HG03060 (cell line): ENCODE data around the gene APOH.

Source experiments
- ATAC-seq: cut with Tn5 transposase; IDR thresholded peaks from one replicate; pipeline ENCODE4 v1.9.1; 2021; ENCODE audit warnings: low read depth, moderate number of reproducible peaks; ENCODE audit not compliant: unreplicated experiment

The APOH gene

DNA sequence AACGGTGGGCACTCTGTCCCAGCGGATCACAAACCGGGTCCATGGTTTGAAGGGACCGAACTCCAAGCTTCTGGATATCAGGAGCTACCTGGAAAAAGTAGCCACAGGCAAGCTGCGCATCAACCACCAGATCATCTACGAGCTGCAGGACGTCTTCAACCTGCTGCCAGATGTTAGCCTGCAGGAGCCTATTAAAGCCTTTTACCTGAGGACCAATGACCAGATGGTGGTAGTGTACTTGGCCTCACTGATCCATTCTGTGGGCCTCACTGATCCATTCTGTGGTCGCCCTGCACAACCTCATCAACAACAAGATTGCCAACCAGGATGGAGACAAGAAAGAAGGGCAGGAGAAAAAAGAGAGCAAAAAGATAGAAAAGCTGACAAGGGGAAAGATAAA lies 31.0 kb downstream of the APOH start:
- ATAC-seq, result no peak

DNA sequence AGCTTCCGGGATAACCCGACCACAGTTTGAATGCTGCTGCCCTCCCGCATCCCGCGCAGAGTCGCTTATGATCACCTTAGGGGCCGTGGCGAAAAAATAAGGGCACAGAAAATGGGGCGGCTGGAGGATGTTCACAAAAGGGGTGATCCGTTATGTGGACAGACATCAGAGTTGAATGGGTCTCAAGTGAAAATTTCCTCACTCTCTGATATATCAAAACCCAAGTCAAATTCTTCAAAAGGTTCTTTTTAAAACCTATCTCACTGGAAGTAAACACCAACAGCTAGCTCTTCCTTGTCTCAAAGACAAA lies 36.9 kb downstream of the APOH start:
- ATAC-seq, result no peak

DNA sequence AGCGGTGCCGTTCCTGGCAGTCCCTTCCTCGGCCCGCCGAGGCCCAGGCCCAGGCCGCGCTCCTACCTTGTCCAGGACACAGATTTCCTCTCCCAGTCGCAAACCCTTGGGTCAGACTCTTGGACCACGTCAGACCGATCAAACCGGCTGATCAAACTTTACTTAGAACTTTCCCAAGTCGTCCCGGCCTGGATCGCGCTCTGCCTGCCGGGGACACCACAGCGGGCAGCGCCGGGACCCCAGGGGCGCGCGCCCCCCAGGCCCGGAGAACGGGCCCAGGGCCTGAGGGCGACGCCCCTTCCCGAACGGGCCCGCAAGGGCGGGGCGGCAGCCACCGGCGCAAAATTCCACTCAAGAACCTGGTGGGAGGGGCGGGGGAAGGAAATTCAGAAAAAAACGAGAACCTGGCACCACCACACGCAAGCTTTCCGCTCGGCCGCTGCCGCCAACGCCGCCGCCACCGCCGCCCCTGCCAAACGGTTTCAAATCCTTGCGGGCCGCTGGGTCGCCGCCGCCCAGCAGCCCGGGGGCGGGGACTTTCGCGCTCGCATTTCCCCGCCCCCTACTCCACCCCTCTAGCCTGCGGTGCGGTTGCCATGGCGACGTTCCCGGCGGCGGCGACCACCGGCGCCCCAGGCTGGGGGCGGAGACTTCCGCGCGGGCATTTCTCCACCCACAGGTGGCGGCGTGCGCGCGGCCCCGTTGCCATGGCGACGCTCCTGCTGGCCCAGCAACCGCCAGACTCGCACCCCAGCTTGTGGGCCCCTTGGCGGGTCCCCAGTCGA lies 37.4 kb downstream of the APOH start, which contains the start of gene CEP112:
Gene CEP112, minus strand, starts transcription at position 541 of the 785 bp plus-strand sequence.
- no peak for ATAC-seq

DNA sequence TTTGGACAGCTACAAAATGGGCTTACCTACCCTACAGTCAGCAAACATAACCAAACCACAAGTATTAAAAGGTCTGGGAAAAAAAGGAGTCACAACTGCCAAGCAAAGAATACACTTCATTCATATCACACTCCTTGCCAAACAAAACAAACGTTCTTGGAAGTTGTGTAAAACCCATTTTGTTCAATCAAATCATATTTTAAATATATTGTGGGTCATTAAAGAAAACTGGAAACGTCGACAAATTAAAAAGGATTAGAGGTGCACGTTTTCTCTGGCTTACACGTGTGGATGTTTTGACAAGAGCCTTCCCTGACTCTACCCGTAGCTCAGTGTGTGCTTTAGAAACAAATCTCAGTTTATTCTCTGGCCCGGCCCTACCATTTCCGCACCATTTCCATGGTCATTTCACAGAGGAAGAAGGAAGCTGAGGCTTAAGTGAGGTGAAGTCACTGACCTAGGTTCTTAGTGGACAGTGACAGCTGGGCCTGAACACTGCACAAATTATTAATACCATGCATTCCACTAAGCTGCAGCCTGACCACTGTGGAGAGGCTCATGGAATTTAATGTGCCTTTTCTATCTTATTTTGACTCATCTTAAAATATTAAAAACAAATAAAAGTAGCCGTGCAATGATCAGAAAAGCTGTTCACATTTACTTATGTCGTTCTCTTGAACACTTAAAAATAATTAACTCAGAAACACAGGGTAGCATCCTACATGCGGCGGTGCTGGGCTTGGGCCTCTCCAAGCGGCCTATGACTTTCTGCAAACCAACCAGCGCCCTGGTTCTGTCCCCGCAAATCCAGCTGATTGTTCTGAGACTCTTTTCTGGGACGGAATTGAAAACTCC lies 38.2 kb downstream of the APOH start:
- no peak for ATAC-seq

DNA sequence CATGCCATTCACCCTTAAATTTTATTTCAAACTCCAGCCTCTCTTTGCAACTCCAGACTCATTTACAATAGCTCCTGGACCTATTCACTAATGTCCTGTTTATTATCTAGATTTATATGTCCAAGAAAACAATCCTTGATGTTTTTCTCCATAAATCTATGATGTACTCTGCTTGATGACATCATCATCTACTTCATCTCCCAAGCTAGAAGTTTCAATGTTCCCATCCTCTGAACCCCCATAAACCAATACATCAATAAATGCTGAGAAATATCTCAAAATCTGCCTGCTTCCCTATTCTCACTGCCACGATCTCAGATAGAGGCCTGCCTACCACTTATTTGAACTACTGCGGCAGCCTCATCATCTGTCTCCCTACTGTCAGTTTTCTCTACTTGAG lies 41.5 kb downstream of the APOH start:
- no peak for ATAC-seq

DNA sequence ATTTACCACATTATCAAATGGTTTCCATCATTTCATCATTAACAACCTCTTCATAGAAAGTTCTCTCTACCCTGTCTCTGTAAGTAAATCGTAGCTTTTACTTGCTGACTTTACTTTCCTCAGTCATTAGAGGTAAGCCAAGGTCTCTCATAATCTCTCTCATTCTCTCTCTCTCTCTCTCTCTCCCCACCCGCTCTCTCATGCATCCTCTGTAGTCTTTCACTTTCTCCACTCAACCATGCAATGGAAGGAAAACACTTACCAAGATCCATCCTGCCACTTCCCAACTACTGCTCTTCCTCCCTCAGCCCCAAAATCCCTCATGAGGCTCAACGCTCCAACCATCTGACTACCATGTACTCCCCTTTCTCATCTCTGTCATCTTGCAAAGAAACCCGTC lies 43.4 kb downstream of the APOH start:
- ATAC-seq, result no peak

DNA sequence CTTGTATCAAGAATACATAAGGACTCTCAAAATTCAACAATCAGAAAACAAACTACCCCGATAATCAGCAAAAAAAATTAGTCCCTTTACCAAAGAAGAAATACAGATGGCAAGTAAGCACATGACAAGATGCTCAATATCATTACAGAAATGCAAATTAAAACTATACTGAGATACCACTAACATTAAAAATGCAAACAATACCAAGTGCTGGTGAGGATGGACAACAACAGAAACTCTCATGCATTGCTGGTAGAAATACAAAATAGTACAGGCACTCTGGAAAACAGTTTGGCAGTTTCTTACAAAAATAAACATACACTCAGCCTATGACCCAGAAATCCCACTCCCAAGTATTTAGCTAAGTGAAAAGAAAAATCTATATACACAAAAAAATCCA lies 44.8 kb downstream of the APOH start:
- ATAC-seq, result no peak

DNA sequence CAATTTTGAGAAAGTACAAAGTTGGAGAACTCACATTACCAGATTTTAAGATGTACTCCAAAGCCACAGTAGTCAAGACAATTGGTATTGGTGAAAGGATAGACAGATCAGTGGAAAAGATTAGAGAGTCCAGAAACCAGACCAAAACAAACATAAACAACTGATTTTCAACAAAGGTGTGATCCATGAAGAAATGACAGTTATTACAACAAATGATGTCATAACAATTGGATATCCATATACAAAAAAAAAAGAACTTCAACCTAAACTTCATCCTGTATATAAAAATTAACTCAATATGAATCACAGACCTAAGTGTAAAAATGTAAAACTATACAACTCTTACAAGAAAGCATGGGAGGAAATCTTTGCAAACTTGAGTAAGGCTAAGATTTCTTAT lies 45.7 kb downstream of the APOH start:
- no peak for ATAC-seq

DNA sequence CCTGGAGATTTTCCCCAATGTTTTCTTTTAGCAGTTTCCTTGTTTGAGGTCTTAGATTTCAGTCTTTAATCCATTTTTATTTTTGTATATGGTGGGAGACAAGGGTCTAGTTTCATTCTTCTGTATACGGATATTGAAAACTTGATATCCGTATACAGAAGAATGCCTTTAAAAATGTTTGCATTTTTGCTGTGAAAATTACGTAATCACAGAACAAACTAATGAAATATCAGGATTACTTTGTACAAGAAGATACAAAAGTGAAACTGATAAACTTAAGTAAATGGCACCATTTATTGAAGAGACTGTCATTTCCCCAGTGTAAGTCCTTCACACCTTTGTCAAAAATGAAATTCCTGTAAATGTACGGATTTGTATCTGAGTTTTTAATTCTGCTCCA lies 50.6 kb downstream of the APOH start:
- ATAC-seq, result no peak

DNA sequence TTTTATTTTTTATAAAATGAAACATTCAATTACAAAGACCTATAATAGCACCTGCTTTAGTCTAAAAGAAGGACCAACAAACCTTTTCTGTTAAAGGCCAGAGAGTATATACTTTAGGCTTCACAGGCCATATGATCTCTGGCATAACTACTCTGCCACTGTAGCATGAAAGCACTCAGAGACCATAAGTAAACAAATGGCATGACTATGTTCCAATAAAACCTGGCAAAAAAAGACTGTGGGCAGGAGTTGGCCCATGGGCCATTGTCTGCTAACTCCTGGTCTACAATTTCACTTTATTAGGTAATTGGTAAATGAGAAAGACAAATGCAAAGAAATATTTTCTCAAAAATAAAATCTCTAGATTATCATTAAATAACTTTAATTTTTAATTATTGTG lies 52.2 kb downstream of the APOH start:
- ATAC-seq, result no peak

DNA sequence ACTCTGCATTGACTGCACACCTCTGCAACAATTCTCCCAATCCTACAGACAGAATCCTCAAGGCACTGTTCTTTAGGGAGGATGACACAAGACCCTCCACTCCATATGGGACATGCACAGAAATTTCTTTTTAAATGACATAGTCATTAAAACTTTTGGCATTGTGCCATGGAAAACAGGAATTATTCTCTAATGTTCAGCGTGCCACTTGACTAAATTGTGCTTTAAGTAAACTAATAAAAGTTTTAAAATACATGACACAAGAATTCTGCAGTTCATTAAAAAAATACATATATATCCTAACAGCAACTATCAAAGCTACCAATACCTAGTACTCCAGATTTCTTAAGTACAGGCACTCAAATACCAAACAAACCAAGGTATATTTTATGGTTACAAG lies 53.3 kb downstream of the APOH start:
- ATAC-seq, result no peak

DNA sequence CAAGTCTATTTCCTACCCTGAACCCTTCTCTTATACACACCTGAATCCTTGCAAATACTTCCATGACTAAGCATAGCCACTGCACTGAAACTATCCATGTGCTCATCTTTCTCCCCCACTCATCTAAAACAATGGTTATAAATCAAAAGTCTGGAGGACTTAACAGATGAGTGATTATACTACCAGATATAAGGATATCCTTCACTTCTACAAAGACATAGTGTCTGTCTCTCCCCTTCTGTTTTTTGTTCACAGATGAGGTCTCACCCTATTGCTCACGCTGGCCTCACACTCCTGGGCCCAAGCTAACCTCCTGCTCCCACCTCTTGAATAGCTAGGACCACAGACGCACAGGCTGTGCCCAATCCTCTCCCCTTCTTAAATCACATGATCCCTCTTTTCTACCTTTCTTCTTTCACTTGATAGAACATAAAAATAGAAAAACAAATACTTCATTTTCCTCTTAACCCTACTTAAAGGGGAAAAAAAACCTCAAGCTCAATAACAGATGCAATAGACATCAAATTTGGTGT lies 56.5 kb downstream of the APOH start:
- ATAC-seq, result no peak

DNA sequence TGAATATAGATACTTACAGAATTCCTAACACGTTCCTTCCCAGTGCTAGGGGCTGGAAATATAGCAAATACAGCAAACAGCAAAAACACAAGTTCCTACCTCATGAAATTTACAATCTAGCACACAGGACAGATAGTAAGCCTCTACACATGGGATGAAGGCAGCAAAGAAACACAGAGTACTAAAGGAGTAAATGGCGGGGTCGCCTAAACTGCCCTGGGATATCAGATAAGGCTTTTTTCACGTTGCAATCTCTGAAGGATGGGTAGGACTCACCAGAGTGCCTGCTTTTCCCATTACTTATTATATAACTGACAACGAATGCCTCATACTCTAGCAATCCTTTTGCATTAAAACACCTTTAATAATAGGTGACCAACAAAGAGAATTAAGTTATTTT lies 57.1 kb downstream of the APOH start:
- no peak for ATAC-seq

DNA sequence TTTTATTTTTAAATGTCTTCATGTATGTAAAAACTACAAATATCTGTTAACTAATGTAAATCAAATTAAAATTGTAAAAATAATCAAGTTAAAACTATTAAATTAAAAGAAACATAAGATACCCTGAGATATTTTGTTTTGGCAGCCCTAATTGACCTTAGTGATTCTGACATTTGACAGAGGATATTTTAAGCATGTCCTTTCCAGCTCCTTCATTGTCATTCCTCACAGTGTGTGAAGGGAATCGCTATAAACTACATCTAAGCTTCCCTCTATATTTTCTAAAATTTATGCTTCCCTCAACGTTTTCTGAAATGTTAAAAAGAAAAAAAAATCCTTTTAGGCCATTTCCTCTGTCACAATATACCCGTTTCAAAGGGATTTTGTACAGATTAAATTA lies 57.5 kb downstream of the APOH start:
- ATAC-seq, result no peak

DNA sequence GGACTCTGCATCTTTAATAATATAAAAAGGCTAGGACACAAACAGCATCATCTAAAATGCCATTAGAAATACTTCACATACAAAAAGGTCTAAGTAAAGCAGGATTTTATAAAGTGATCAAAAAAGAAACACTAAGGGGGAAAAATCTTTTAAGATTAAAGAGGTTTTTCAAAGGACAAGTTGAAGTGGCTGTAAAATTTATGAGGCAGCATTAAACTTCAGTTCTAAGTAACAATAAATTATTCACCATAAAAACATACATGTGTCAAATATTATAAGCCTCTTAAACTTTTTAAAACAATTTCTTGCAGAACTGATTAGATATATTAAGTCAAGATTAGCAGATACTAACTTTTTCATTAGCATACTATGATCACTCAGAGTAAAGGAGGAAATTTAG lies 58.0 kb downstream of the APOH start:
- ATAC-seq, result no peak

DNA sequence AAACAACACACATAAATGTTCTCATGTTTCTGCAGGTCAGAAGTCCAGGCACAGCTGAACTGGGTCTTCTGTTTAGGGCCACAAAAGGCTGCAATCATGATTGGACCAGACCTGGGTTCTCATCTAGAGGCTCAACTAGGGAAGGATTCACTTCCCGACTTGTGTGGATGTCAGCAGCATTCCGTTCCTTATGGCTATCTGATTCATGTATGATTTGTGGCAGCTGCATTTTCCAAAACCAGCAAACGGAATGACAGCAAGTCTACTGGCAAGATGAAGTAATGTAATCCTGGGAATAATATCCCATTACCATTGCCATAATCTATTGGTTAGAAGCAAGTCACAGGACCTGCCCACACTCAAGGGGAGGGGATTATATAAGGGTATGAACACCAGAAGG lies 59.4 kb downstream of the APOH start:
- ATAC-seq, result no peak

DNA sequence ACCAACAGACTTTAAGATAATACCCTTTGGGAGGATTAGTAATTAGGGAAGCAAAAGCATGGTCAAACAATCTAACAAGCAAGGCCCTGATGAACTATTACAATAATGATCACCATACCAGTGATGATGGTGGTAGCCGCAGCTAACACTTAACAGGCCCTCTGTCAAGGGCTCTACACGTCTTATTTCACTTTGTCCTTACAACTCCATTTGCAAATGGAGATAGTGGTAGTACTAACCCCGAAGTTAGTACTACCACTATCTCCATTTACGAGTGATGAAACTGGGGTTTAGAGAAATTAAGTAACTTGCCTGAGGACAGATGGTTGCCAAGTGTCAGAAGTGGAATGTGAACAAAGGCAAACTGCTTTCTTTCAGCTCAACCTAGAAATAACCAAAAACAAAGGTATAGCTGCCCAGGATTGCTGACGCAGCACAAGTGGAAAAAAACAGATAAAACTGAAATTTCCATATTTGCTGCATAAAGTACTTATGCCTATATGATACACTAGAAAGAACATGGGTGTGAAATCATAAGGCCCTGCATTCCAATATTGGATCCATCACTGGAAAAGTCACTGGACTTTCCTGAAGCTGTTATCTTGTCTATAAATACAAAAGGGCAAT lies 61.9 kb downstream of the APOH start:
- ATAC-seq, result no peak

DNA sequence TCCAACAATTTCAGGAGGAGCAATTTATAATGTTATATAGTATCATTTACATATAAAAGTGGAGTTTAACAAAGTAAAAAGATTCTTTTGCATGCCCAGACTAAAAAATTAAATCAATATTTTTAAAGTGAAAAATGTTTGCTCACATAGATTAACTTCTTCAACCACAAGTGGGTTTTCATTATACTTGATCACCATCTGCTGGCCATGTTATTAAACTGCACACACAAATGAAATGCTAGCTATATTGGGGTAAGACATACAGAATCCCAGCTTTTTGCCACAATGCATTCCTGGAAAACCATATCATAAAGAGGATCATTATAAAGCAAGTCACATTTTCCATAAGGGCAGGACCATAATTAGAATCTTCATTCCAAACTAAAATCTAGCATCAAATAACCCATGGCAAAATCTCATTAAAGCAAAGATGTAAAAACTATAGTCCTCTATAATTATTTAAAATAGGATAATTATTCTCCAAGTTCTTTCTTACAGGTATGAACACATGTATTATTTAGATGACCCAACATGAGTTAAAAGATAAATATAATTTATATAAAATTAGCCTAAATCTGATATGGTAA lies 63.6 kb downstream of the APOH start:
- ATAC-seq, result no peak
